Epithelial cell of esophagus (primary cell): Measurements from ENCODE around the gene STT3B.

ENCODE experiments used
- DNase-seq: peaks from one replicate; pipeline ENCODE4 v3.0.0; 2010; ENCODE audit warnings: low read depth
- H3K4me3 ChIP-seq: 2 replicates; pipeline ENCODE4 v1.5.1; 2011; ENCODE audit warnings: mild to moderate bottlenecking, low read length, control low read depth
- TF ChIP-seq, protein P1 (sequence below): IDR thresholded peaks from 2 replicates; pipeline ENCODE4 v1.5.1; 2011; ENCODE audit warnings: low read depth, mild to moderate bottlenecking, low read length, control low read depth, inconsistent platforms; ENCODE audit not compliant: insufficient read depth; ENCODE audit errors: missing control alignments

Gene STT3B

DNA sequence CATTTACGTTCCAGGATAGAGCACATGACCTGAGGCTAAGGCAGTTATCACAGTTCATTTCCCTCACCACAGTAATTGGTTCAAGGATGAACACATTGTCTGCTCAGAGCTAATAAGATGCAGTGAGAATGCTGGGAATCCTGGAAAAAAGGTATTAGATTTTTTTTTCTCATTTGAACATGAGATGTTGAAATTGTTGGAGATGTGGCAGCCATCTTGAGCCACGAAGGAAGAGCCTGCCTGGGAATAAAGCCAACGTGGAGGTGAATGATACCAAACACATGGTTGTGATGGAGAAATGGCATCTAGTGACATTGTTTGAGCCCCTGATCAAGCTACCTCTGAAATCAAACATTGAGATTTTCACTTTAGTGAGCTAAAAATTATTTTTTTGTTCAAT is 16.0 kb upstream of the STT3B start:
- TF ChIP-seq, protein P1, sequence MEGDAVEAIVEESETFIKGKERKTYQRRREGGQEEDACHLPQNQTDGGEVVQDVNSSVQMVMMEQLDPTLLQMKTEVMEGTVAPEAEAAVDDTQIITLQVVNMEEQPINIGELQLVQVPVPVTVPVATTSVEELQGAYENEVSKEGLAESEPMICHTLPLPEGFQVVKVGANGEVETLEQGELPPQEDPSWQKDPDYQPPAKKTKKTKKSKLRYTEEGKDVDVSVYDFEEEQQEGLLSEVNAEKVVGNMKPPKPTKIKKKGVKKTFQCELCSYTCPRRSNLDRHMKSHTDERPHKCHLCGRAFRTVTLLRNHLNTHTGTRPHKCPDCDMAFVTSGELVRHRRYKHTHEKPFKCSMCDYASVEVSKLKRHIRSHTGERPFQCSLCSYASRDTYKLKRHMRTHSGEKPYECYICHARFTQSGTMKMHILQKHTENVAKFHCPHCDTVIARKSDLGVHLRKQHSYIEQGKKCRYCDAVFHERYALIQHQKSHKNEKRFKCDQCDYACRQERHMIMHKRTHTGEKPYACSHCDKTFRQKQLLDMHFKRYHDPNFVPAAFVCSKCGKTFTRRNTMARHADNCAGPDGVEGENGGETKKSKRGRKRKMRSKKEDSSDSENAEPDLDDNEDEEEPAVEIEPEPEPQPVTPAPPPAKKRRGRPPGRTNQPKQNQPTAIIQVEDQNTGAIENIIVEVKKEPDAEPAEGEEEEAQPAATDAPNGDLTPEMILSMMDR = no peak
- H3K4me3 ChIP-seq = no peak overlapping the region
- DNase-seq = no peak

DNA sequence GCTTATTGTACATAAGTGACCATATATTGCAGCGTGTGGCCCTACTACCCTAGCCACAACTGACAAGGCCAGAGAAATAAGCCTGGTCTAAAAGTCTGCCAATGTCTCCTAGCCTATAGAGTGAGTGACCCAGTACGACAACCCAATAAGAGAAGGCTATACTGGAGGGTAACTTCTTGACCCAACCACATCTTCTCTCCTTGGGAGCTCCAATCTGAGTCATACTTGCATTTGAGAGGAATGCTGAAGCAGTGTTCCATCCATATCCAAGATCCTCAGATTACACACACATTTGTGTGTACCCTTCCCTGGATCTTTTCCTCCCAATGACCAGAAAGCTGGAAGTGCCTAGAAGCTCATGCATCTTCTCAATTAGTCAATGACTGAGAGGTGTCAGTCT is 11.3 kb upstream of the STT3B start:
- no peak overlapping the region for H3K4me3 ChIP-seq
- TF ChIP-seq, protein P1 = no peak
- no peak for DNase-seq

DNA sequence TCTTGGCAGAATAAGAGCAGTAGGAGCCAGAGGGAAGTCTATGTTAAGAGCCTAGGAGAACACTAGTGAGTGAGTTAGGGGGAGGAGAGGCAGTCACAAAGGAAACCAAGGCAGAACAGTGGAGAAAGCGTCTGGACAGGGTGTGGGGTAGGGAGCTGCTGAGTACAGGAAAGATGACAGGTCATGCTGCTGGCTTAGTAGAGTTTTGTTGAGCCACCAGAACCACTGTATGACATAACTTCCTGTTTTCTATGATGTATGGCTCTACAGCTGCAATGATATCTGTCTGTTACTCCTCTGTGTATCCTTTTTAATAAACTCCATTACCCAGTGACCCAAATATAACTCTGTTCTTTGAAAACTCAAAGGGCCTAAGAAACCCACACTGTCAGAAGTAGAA is 10.6 kb upstream of the STT3B start:
- TF ChIP-seq, protein P1 = no peak
- peak; percentile 19 for DNase-seq
- H3K4me3 ChIP-seq = no peak overlapping the region

DNA sequence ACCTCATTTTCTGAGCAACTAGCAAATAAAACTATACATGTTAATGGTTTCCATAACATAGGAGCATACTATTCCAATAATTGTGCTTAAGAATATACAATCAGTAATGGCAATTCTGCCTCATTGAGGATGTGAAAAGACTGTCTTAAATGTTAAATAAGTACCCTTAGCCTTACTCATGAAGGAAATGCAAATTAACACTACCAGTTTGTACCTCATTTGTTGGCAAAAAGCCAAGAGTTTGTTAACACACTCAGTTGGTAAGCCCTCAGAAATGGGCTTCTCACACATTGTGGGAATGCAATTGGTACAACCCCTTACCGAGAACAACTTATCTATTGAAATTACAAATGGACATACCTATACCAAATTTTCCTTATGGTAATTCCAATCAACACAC is 9.2 kb upstream of the STT3B start:
- DNase-seq = peak; percentile 19
- TF ChIP-seq, protein P1 = no peak
- no peak overlapping the region for H3K4me3 ChIP-seq

DNA sequence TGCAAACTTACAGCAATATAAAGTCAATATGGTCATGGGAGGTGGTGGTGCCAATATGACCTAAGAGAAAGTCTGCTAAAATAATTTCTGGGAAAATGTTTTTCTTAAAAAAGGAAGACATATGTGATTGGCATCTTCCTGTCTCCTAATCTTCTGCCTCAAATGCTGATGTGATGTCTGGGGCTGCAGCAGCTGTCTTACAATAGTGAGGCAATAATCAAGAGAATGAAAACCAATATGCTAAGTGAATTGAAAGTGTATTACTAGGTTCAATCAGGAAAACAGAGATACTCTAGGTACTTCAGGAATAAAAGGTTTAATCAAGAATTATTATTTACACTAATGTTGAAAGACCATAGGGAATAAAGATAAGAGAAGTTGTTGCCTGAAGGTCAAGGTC is 7.2 kb upstream of the STT3B start:
- TF ChIP-seq, protein P1 = no peak
- H3K4me3 ChIP-seq = no peak overlapping the region
- DNase-seq = no peak

DNA sequence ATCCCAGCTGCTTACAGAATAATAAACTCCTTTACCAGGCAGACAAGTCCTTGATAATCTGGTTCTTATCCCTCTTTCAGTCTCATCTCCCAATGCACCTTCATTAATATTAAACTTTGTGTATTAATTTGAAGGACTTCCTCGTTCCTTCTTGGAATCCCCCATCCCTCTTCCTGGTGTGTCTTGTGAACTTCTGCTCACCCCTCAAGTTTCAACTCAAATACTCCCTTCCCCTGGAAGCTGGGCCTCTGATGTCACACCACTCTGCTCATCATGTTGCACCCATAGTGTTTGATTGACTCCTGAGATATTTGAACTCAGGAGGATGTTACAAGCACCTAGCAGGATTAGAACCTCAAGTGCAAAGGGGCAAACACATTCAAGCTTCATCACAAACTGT is 3.3 kb upstream of the STT3B start:
- DNase-seq = no peak
- no peak overlapping the region for H3K4me3 ChIP-seq
- TF ChIP-seq, protein P1 = no peak

DNA sequence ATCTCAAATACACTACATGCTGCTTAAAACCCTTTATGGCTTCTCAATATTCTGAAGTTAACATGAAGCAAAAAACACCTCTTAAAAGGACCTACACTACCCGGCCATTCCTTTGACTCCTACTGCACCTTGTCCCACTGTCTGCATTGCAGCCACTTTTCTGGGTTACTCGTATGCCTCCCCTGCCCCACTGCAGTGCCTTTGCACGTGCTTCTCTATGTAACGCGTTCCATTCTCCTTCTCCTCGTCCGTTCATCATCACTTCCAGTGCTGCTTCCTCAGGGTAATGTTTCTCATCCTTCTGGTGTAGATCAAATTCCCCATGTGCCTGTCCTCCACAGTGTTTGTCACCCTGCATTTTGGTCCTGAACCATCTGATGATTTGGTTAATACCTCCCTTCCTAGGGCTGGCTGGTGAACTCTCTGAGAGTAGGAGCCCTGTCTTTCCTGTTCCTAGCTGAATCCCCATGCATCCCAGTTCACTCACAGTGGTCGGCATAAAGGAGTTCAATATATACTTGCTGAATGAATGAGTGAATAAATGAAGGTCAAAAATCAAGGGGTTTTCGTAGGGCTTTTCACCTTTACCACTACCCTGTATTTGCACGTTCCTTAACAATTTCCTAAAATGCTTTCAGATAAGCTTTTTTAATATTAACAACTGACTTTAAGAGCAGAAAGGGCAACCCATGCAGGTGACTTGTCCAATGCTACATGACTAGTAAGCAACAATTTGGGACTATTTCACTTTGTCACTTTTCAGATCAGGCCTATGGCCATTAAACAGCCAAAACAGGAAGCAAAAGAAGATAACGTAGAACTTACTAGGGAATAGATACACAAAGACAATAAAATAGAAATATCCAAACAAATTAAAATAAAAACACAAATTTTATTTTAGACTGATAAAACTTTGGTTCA is 2.4 kb upstream of the STT3B start:
- DNase-seq = no peak
- TF ChIP-seq, protein P1 = no peak
- H3K4me3 ChIP-seq = no peak overlapping the region
